ENCODE data around the gene POLN.

DNA sequence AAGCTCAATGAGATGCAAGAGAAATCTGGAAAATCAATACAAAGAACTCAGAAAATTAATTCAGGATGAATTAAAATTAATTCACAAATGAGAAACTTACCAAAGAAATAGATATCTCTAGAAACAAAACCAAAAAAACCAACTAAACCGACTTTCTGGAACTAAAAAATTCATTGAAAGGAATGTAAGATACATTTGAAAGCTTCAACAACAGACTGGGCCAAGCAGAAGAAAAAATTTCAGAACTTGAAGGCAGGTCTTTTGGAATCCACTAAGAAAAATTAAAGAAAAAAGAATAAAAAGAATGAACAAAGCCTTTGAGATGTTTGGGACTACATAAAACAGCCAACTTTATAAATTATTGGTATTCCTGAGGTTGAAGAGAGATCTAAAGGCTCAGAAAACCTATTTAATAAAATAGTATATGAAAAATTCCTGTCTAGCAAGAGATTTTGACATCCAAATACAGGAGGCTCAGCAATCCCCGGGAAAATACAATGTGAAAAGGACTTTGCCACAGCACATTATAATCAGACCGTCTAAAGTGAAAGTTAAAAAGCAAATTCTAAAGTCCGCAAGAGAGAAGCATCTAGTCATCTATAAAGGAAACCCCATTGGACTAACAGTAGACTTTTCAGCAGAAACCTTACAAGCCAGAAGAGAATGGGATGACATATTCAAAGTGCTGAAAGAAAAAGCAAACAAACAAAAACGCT lies 138.6 kb downstream of the POLN start:
- no peak for TF ChIP-seq EZH2 (IDR thresholded peaks at IDR 0.05; ENCODE audit: borderline replicate concordance, low read length)
- TF ChIP-seq, protein P1, sequence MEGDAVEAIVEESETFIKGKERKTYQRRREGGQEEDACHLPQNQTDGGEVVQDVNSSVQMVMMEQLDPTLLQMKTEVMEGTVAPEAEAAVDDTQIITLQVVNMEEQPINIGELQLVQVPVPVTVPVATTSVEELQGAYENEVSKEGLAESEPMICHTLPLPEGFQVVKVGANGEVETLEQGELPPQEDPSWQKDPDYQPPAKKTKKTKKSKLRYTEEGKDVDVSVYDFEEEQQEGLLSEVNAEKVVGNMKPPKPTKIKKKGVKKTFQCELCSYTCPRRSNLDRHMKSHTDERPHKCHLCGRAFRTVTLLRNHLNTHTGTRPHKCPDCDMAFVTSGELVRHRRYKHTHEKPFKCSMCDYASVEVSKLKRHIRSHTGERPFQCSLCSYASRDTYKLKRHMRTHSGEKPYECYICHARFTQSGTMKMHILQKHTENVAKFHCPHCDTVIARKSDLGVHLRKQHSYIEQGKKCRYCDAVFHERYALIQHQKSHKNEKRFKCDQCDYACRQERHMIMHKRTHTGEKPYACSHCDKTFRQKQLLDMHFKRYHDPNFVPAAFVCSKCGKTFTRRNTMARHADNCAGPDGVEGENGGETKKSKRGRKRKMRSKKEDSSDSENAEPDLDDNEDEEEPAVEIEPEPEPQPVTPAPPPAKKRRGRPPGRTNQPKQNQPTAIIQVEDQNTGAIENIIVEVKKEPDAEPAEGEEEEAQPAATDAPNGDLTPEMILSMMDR (conservative IDR thresholded peaks at IDR 0.05 in 1 of 2, IDR thresholded peaks at IDR 0.05 in 1 of 2; ENCODE audit: extremely low read depth in 1 of 2, insufficient read depth in 1 of 2, low read depth in 1 of 2, low read length in 2 of 2): no peak
